GM20431 (cell line): ENCODE results near the gene FHOD3.
"Not testable (repeated sequence)": the region's sequence is repeated elsewhere in the genome, so short reads cannot be mapped to it uniquely, and the experiment has no call there.

Source experiments
- in situ Hi-C: fragments of 300-500 bp; cut with MseI, MboI; formaldehyde crosslinking; loops from one replicate; pipeline ENCODE4 v1.15.0; 2020; ENCODE audit warnings: low sequenced_read_pairs; ENCODE audit not compliant: unreplicated experiment

Gene FHOD3

GRCh38 chr18:36337679-36338402, 40.3 kb downstream of the FHOD3 start:
- in situ Hi-C loops = no loop called here

- in situ Hi-C loops = no loop called here
Measured at GRCh38 chr18:36338403-36338933, 41.0 kb downstream of the FHOD3 start.

GRCh38 chr18:36340246-36340645, 42.7 kb downstream of the FHOD3 start:
- in situ Hi-C loops = no loop called here

- in situ Hi-C loops = no loop called here
Measured at GRCh38 chr18:36341944-36342343, 44.4 kb downstream of the FHOD3 start.

GRCh38 chr18:36348331-36348730, 50.8 kb downstream of the FHOD3 start:
- in situ Hi-C loops = no loop called here

- in situ Hi-C loops = no loop called here
Measured at GRCh38 chr18:36348971-36349417, 51.5 kb downstream of the FHOD3 start.

GRCh38 chr18:36349552-36349951, 52.0 kb downstream of the FHOD3 start:
- in situ Hi-C loops = no loop called here

DNA sequence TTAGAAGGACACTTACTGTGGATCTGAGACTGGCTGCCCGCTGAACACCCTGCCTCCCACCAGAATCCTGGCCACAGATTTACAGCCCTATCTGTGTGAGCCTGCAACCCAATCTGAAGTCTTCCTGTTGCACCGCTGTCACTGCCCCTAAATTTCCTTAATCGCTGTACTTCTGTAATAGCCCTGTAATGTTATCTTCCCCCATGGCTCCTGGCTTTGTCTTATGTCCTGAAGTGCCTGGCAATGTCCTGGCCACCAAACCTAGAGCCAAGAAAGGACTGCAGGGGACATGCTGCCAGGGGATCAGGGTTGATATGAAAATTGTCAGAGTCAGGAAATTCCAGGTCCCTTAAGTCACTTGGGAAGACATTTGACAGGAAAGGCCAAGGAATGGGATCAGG, 52.7 kb downstream of the FHOD3 start:
- in situ Hi-C loops = no loop called here

GRCh38 chr18:36350839-36351469, 53.4 kb downstream of the FHOD3 start:
- in situ Hi-C loops = no loop called here

DNA sequence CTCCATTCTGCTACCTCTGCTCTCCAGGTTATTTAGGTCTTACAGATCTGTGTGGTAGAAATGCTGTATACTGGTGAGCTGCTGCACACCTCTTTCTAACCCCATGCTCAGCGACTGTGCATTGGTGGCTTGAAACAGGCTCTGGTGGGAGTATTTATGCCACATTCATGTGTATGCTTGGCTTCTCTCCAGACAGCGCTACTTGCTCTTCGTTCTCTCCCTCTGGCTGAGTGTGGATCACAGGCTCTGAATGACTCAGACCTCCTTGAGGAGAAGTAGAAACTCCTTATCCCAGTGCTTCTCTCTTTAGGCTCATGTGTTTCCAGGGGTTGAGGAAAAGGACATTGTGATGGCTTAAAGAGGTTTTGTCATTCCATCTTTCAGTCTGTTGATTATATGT, 54.9 kb downstream of the FHOD3 start:
- in situ Hi-C loops = no loop called here

DNA sequence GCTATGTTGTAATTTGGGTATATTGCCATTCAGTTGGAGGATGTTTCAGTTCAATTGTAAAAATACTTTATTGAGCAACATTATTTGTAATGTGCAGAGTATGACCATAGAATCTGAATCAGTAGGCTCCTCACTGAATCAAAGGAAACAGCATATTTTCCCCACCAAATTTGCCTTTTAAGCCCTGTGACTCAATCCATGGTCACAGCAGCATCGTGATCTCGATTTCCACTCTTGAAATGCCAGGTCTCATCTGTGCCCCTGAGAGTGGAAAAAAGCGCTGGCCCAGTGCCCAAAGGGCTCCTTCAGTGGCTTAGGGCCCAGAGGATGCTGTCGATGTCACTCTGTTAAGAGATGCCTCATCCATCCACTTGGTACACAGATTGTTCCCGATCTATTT, 57.5 kb downstream of the FHOD3 start:
- in situ Hi-C loops = no loop called here

DNA sequence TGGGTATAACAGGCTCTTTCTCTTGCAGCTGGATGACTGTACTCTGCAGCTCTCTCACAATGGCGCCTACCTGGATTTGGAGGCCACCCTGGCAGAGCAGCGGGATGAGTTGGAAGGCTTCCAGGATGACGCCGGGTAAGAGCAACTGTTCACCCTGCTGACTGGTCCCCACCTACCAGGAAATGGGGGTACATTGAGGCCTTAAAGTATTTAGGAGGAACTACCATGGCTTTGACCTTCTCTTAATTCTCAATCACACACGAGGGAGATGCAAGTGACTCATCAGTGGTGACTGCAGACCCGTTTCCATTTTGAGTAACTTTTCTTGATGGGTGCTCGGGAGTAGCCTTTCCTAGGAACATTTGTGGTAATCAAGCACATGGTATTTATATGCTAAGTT, 58.0 kb downstream of the FHOD3 start:
- in situ Hi-C loops = no loop called here

- in situ Hi-C loops = not testable (repeated sequence)
Measured at GRCh38 chr18:36356741-36357140, 59.2 kb downstream of the FHOD3 start.

DNA sequence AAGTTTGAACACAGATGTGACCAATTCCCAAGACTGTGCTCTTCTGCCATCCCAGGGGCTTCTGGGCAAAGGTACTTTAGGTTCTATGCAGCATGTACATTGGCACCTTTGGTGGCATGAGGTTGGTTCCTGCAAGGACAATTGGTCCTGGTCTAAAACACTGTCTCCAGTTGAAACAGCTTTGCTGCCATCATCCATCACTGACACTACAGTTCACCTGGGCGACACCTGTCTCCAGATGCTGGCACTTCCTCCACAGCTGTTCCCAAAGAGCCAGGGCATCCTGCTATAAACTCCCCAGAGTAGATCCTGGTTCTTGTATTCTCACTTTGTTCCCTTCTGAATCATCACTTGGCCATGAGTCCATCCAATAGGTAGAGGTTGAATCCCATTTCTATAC, 60.6 kb downstream of the FHOD3 start:
- in situ Hi-C loops = no loop called here

DNA sequence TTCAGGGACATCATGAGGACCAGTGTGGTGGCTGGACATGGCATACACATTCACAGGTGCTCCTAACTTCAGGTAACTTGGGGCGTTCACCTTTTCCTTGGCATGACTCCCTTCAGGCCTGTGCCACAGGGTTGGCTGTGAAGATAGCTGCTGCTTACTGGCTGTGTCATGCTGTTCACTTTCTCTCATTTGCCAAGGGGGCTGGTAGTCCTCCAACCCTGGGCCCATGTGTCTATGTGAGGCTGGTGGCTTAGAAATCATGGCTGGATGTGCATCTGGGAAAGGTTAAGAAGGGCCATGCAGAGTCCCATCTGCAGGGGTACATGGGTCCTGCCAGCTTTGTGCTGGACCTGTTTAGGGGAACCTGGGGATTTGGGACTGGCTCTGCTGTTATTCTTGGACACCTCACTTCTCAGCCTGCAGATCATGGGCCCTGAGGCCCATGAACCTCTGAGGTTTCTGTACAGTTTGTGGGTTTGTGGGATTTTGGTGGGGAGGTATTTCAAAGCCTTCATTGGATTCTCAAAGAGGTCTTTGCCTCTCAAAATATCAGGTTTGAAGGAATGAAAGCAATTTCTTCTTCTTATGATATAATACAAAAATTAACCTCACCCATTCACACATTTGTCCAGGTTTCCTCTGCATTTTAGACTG, 62.9 kb downstream of the FHOD3 start:
- in situ Hi-C loops = no loop called here

- in situ Hi-C loops = no loop called here
Measured at GRCh38 chr18:36364911-36365624, 67.6 kb downstream of the FHOD3 start.

GRCh38 chr18:36365836-36366775, 68.6 kb downstream of the FHOD3 start:
- in situ Hi-C loops = no loop called here

DNA sequence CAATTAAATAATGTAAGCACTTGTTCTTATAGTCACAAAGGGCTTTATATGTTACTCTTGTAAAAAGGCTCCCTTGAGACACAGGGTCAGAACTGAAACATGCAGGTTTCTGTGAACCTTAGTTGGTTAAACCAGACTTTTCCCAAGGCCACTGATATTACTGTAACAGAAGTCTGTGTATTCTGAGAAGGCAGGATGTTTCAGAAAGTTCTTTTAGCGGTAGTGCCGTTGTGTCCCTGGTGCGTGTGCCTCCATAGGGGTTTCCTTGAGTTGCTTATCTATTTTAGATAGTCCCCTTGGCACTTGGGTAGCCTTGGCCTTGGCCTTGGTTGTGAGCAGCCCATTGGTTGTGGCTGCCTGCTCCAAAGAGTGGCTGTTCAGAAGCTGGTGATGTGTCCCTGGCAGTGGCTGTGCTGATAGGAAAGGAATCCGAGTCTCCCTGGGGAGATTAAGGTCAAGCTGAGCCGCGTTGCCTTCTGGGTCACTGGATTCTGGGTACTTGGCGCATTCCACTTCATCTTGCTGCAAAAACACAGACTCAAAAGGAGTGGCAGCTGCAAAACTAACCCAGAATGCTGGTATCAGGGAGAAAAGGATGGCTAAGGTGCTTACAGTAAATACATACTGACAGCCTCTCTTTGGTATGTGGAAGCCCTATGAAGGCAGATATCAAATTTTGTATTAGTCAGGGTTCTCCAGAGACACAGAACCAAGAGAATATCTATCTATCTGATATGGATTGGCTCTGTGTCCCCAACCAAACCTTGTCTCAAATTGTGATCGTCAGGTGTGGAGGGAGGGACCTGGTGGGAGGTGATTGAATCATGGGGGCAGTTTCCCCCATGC, 69.7 kb downstream of the FHOD3 start:
- in situ Hi-C loops = no loop called here

GRCh38 chr18:36368889-36369288, 71.4 kb downstream of the FHOD3 start:
- in situ Hi-C loops = no loop called here
